Measurements from ENCODE around the gene AMN. TPM values are rescaled to one million over a fixed set of nuclear protein-coding genes. Genes with fewer than 3 reads are reported as not detected.

Gene AMN
- total RNA-seq, 6 experiments from 2014 or later = 7.1 to 69.1 (median 28.6) TPM

GRCh38 chr14:102909911-102910310 is 12.6 kb upstream of the AMN start:
- no peak overlapping the region for H3K27ac ChIP-seq
- TF ChIP-seq POLR2A (IDR thresholded peaks at IDR 0.05) = no peak
- no peak for TF ChIP-seq CTCF (IDR thresholded peaks at IDR 0.05)
- peaks cover 0 to 9% (median 4%) of the 10 kb centered on the region in 4 donors for H3K36me3 ChIP-seq
- no CpG with 5 or more reads among the region's 10 CpGs for WGBS (ENCODE audit: insufficient coverage, low coverage, low lambda C conversion rate, missing lambda C conversion rate)
- ATAC-seq = no peak
- intact Hi-C loops (cut with DNase I) = loop anchor here in 1 of 2 donors (10.0 kb wide), 1 partner anchor 135 kb away; the partner anchor contains the start of gene TRAF3
- H3K27me3 ChIP-seq = no peaks in the 10 kb centered on the region
- peaks cover 0 to 5% (median 0%) of the 10 kb centered on the region in 4 donors for H3K4me1 ChIP-seq
- no peak overlapping the region for H3K4me3 ChIP-seq
- H3K9me3 ChIP-seq = no peaks in the 10 kb centered on the region
- DNase-seq = no peak

GRCh38 chr14:102910442-102910841 is 12.0 kb upstream of the AMN start:
- DNase-seq = no peak
- Histone ChIP-seq H3K9me3 (no peaks in the 10 kb centered on the region), H3K27ac (no peak overlapping the region), H3K4me3 (no peak overlapping the region), H3K4me1 (peaks cover 0 to 5% (median 0%) of the 10 kb centered on the region in 4 donors), H3K27me3 (no peaks in the 10 kb centered on the region), H3K36me3 (peaks cover 0 to 7% (median 1%) of the 10 kb centered on the region in 4 donors)
- intact Hi-C loops (cut with DNase I) = loop anchor here in 1 of 2 donors (10.0 kb wide), 1 partner anchor 136 kb away; the partner anchor contains the start of gene TRAF3
- WGBS (ENCODE audit: insufficient coverage, low coverage, low lambda C conversion rate, missing lambda C conversion rate) = 90% methylated on average over 2 of the region's 21 CpGs
- no peak for TF ChIP-seq CTCF (IDR thresholded peaks at IDR 0.05)
- no peak for TF ChIP-seq POLR2A (IDR thresholded peaks at IDR 0.05)
- no peak for ATAC-seq

- no peak for DNase-seq
- Histone ChIP-seq H3K36me3 (no peaks in the 10 kb centered on the region), H3K27me3 (no peaks in the 10 kb centered on the region), H3K4me1 (peaks cover 0 to 5% (median 0%) of the 10 kb centered on the region in 4 donors), H3K9me3 (no peaks in the 10 kb centered on the region), H3K4me3 (no peak overlapping the region), H3K27ac (no peak overlapping the region)
- intact Hi-C loops (cut with DNase I) = loop anchor here in 1 of 2 donors (10.0 kb wide), 1 partner anchor 137 kb away; the partner anchor contains the start of gene TRAF3
- WGBS (ENCODE audit: insufficient coverage, low coverage, low lambda C conversion rate, missing lambda C conversion rate) = 80% methylated on average over 2 of the region's 19 CpGs
- TF ChIP-seq CTCF (IDR thresholded peaks at IDR 0.05) (no peak), POLR2A (IDR thresholded peaks at IDR 0.05) (no peak)
- ATAC-seq = no peak
Observed at GRCh38 chr14:102911541-102911951, 10.9 kb upstream of the AMN start.

- no peak overlapping the region for H3K4me3 ChIP-seq
- no peak overlapping the region for H3K27ac ChIP-seq
- WGBS (ENCODE audit: insufficient coverage, low coverage, low lambda C conversion rate, missing lambda C conversion rate) = 82% methylated on average over 2 of the region's 21 CpGs
- TF ChIP-seq CTCF (IDR thresholded peaks at IDR 0.05) (no peak), POLR2A (IDR thresholded peaks at IDR 0.05) (no peak)
- no peaks in the 10 kb centered on the region for H3K36me3 ChIP-seq
- H3K4me1 ChIP-seq = peaks cover 0 to 5% (median 0%) of the 10 kb centered on the region in 4 donors
- ATAC-seq = no peak
- H3K9me3 ChIP-seq = no peaks in the 10 kb centered on the region
- H3K27me3 ChIP-seq = no peaks in the 10 kb centered on the region
- intact Hi-C loops (cut with DNase I) = loop anchor here in 1 of 2 donors (10.0 kb wide), 1 partner anchor 137 kb away; the partner anchor contains the start of gene TRAF3
- DNase-seq = peak in 1 of 3 donors; percentile 31
Observed at GRCh38 chr14:102911991-102912761, 10.3 kb upstream of the AMN start.
